Psoas muscle (tissue), 8 donors: ENCODE data around the gene EPB41L4A. TPM values are rescaled to one million over a fixed set of nuclear protein-coding genes. Genes with fewer than 3 reads are reported as not detected.

ENCODE experiments used
- ATAC-seq, 4 donors: fragments of 200-7000 bp; cut with Tn5 transposase; one replicate each; pipeline ENCODE4 v1.9.1; 2020; ENCODE audit warnings: moderate library complexity in 3 of 4, mild to moderate bottlenecking in 2 of 4
- DNase-seq, 2 donors: peaks; one replicate each; pipeline ENCODE4 v3.0.0-alpha.2; 2020
- H3K27ac ChIP-seq: fragments of 200-600 bp; one replicate; pipeline ENCODE4 v1.8.0; 2022
- H3K27me3 ChIP-seq, 3 donors: fragments of 200-600 bp in 1 of 3; one replicate each; pipeline versions ENCODE4 v1.6.1 to v1.8.0; 2013 to 2022; ENCODE audit warnings: low read length in 2 of 3, mild to moderate bottlenecking in 2 of 3, moderate library complexity in 1 of 3; ENCODE audit not compliant: insufficient read depth in 3 of 3
- H3K36me3 ChIP-seq, 2 donors: fragments of 200-600 bp in 1 of 2; one replicate each; pipeline versions ENCODE4 v1.6.1 to v1.8.0; 2013 to 2022; ENCODE audit warnings: low read depth in 1 of 2, mild to moderate bottlenecking in 1 of 2, moderate library complexity in 1 of 2; ENCODE audit not compliant: insufficient read depth in 1 of 2
- H3K4me1 ChIP-seq: fragments of 200-600 bp; one replicate; pipeline ENCODE4 v1.8.0; 2022
- H3K4me3 ChIP-seq: fragments of 200-600 bp; one replicate; pipeline ENCODE4 v1.8.0; 2022; ENCODE audit warnings: mild to moderate bottlenecking
- H3K9me3 ChIP-seq: fragments of 200-600 bp; one replicate; pipeline ENCODE4 v1.8.0; 2022
- WGBS, 3 donors: extraction: QIAGEN DNeasy Blood & Tissue Kit; methylation state at CpG; one replicate each; pipeline versions ENCODE4 v1.1.6 to v1.1.7; 2013; 5-methylcytosine and 5-hydroxymethylcytosine counted together
- intact Hi-C, 2 donors: fragments of 100-400 bp; cut with DNase I; formaldehyde crosslinking; loops; one replicate each; pipeline versions ENCODE4 v1.11.0 to v1.14.2; 2022
- polyA plus RNA-seq, 3 donors: library from polyadenylated mRNA; stranded (reverse); fragments of 200-250 nt; gene quantifications; one replicate each; pipeline ENCODE4 v1.2.3, GENCODE V29; 2013
- total RNA-seq, 4 donors: library from RNA; stranded (reverse); fragmentation: NEBNext Ultra II Directional in 2 of 4; extraction: Animal tissue kit (Norgen Biotek cat#: 25700) in 2 of 4; gene quantifications; one replicate each; pipeline versions ENCODE4 v1.2.1 to v1.2.4, GENCODE V29; 2021 to 2023
- TF ChIP-seq, protein P1 (sequence below): fragments of 200-600 bp; IDR thresholded peaks from one replicate; pipeline ENCODE4 v1.8.0; 2022; ENCODE audit warnings: antibody characterized with exemption
- donor health status: healthy with polysubstance abuse.
- donor health status: DM: no; HTN: no; CAD: no; lungs with moderate emphysema.
- donor health status: Bipolar disorder and iron deficiency.
- donor health status: healthy.
- donor health status: DM: yes; HTN: yes; CAD: no.
- donor health status: DM: no; HTN: no; CAD: no.
- donor health status: DM: no; HTN: no; CAD: no.
- donor health status: DM: yes; HTN: yes; CAD: no.

Gene EPB41L4A
- total and polyA plus RNA-seq, 7 donors, result 1.0 to 7.2 (median 1.9) TPM

DNA sequence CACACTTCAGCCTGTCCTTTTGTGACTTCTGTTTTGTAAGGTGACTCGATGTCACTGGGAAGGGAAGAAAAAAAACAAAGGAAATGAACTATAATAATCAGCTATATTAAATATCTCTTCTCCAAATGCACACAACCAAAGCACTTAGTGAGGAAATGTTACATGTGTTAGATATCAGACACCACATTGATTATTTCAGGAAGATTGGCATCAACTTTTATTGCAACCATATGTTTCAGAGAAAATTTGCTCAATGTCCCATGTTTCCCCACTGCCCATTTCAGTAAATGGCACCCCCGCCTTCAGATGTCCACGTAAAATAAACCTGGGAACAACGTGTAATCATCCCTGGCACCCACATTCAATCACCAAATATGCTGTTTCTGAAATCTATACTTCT, 151.8 kb downstream of the EPB41L4A start:
- 67 to 77% (median 76%) methylated on average over 4 of the region's 4 CpGs for WGBS, 3 donors
- Histone ChIP-seq H3K9me3 (no peaks in the 10 kb centered on the region), H3K27me3 (no peaks in the 10 kb centered on the region), H3K36me3 (no peaks in the 10 kb centered on the region), H3K4me3 (no peak overlapping the region), H3K27ac (no peak overlapping the region), H3K4me1 (peaks cover 8% of the 10 kb centered on the region)
- TF ChIP-seq, protein P1, sequence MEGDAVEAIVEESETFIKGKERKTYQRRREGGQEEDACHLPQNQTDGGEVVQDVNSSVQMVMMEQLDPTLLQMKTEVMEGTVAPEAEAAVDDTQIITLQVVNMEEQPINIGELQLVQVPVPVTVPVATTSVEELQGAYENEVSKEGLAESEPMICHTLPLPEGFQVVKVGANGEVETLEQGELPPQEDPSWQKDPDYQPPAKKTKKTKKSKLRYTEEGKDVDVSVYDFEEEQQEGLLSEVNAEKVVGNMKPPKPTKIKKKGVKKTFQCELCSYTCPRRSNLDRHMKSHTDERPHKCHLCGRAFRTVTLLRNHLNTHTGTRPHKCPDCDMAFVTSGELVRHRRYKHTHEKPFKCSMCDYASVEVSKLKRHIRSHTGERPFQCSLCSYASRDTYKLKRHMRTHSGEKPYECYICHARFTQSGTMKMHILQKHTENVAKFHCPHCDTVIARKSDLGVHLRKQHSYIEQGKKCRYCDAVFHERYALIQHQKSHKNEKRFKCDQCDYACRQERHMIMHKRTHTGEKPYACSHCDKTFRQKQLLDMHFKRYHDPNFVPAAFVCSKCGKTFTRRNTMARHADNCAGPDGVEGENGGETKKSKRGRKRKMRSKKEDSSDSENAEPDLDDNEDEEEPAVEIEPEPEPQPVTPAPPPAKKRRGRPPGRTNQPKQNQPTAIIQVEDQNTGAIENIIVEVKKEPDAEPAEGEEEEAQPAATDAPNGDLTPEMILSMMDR, result no peak
- intact Hi-C loops, result no loop called here
- ATAC-seq (no peak), DNase-seq (no peak)

DNA sequence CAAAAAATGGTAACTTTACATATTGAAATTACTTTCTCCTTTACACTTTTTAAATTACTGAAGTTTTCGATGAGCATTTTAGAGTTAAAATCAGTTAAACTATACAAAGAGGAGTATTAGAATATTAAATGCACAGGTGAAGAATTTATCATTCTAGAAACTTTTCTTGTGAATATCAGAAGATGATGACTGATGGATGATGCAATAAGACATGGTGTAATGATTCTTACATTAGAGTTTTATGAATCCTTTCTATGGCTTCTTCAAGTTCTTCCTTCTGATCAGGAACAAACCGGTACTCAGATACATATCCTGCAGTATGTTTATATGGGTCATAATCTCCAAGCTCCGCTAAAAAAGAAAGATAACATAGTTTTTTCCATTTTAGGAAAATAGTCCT, 154.4 kb downstream of the EPB41L4A start:
- TF ChIP-seq, protein P1, result no peak
- no peaks in the 10 kb centered on the region for H3K36me3 ChIP-seq
- H3K9me3 ChIP-seq, result no peaks in the 10 kb centered on the region
- no peak for ATAC-seq
- DNase-seq, result no peak
- no peaks in the 10 kb centered on the region for H3K27me3 ChIP-seq
- no peak overlapping the region for H3K4me3 ChIP-seq
- intact Hi-C loops, result no loop called here
- no peaks in the 10 kb centered on the region for H3K4me1 ChIP-seq
- H3K27ac ChIP-seq, result no peak overlapping the region
- 97 to 100% (median 98%) methylated on average over 3 of the region's 3 CpGs for WGBS, 3 donors

DNA sequence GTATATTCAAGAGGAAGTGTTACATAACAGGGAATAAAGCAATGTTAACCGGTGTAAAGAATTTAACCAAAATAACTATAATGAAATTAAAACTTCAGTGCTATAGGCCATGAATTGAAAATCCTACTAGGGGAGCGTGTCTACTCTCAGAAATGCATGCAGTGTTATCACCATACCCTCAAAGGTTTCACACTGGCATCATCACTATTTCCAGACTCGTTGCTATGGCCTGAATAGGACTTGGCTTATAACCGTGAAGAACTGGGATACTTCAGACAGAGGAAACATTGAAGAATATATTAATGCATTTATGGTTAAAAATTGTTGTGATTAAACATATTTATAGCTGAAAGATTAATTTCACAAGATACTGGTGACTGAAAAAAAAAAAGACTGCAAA, 154.9 kb downstream of the EPB41L4A start:
- Histone ChIP-seq H3K27ac (no peak overlapping the region), H3K27me3 (no peaks in the 10 kb centered on the region), H3K4me1 (no peaks in the 10 kb centered on the region), H3K36me3 (no peaks in the 10 kb centered on the region), H3K4me3 (no peak overlapping the region), H3K9me3 (no peaks in the 10 kb centered on the region)
- intact Hi-C loops, result no loop called here
- DNase-seq (no peak), ATAC-seq (no peak)
- 82 to 88% (median 83%) methylated on average over 4 of the region's 4 CpGs for WGBS, 3 donors
- TF ChIP-seq, protein P1, result no peak

DNA sequence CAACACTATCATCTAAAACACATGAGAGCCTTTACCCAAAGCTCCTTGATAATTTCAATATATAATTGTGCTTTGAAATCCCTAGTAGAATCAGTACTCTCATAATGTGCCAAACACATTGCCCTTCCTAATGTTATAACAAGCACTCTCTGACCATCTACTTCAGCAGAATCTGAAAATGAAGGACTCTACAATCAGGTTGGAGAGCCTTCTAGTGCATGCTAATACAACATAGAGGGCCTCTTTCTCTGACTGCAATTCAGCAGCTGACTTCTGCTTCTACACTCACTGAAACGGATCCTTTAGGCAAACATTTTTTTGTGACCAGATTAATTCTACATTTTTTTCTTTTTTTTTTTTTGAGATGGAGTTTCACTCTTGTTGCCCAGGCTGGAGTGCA, 155.6 kb downstream of the EPB41L4A start:
- no peak overlapping the region for H3K27ac ChIP-seq
- H3K27me3 ChIP-seq, result no peaks in the 10 kb centered on the region
- 63 to 96% (median 69%) methylated on average over 1 of the region's 1 CpG for WGBS, 3 donors
- TF ChIP-seq, protein P1, result no peak
- ATAC-seq (no peak), DNase-seq (no peak)
- H3K4me3 ChIP-seq, result no peak overlapping the region
- intact Hi-C loops, result no loop called here
- H3K9me3 ChIP-seq, result no peaks in the 10 kb centered on the region
- H3K36me3 ChIP-seq, result no peaks in the 10 kb centered on the region
- H3K4me1 ChIP-seq, result no peaks in the 10 kb centered on the region

DNA sequence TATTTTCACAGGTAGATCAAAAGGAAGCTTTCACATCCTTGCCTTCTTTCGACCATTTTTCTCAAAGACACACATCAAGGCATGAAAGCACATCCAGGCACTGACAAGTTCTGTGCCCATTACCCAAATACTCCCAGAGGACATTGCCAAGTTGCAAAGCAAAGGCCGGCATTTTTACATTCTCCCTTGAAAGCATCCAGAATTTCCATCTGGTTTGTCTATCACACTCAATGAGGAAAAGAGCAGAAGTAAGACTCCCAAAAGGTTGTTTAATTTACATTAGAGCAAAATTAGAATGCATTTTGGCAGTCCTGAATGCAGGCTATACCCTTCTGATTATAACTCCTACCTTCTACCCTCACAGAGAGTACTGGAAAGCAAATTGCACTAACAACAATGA, 160.5 kb downstream of the EPB41L4A start:
- no peak overlapping the region for H3K27ac ChIP-seq
- no peak for ATAC-seq
- intact Hi-C loops, result no loop called here

More for the DNA sequence above, 160.5 kb downstream of the EPB41L4A start:
- WGBS, 3 donors, result 69 to 83% (median 75%) methylated on average over 2 of the region's 2 CpGs
- Histone ChIP-seq H3K4me1 (peaks cover 11% of the 10 kb centered on the region), H3K9me3 (no peaks in the 10 kb centered on the region), H3K36me3 (no peaks in the 10 kb centered on the region), H3K4me3 (no peak overlapping the region), H3K27me3 (no peaks in the 10 kb centered on the region)
- DNase-seq, result no peak
- TF ChIP-seq, protein P1, result no peak
